ENCODE measurements around the gene EEPD1.

- TF ChIP-seq CTCF (IDR thresholded peaks at IDR 0.05) (no peak), POLR2A (IDR thresholded peaks at IDR 0.05) (no peak)
Measured at GRCh38 chr7:36154255-36155212, 1.5 kb downstream of the EEPD1 start.
